ENCODE data around the gene METTL15.
"Not testable (repeated sequence)": the region's sequence is repeated elsewhere in the genome, so short reads cannot be mapped to it uniquely, and the experiment has no call there.

METTL15 gene

GRCh38 chr11:28110821-28111200 is 2.6 kb downstream of the METTL15 start:
- DNase-seq: no peak

GRCh38 chr11:28114116-28114515 is 5.9 kb downstream of the METTL15 start:
- DNase-seq: no peak

GRCh38 chr11:28114731-28115130 is 6.5 kb downstream of the METTL15 start:
- DNase-seq: no peak

GRCh38 chr11:28117712-28118111 is 9.5 kb downstream of the METTL15 start:
- no peak for DNase-seq

- no peak for DNase-seq
These were observed 15.0 kb downstream of the METTL15 start for GRCh38 chr11:28123151-28123581.

- no peak for DNase-seq
These were observed 24.4 kb downstream of the METTL15 start for GRCh38 chr11:28132548-28132947.

- no peak for DNase-seq
These were observed 25.0 kb downstream of the METTL15 start for GRCh38 chr11:28133146-28133545.

- not testable (repeated sequence) for DNase-seq
These were observed 28.0 kb downstream of the METTL15 start for GRCh38 chr11:28136157-28136556.

- no peak for DNase-seq
These were observed 29.2 kb downstream of the METTL15 start for GRCh38 chr11:28137366-28137765.

- no peak for DNase-seq
These were observed 29.6 kb downstream of the METTL15 start for GRCh38 chr11:28137832-28138231.

GRCh38 chr11:28139841-28140415 is 31.7 kb downstream of the METTL15 start:
- no peak for DNase-seq

GRCh38 chr11:28140689-28141455 is 32.7 kb downstream of the METTL15 start:
- no peak for DNase-seq

- no peak for DNase-seq
These were observed 34.5 kb downstream of the METTL15 start for GRCh38 chr11:28142724-28143123.

- no peak for DNase-seq
These were observed 36.6 kb downstream of the METTL15 start for GRCh38 chr11:28144808-28145207.

GRCh38 chr11:28146123-28146751 is 38.0 kb downstream of the METTL15 start:
- DNase-seq: no peak

- no peak for DNase-seq
These were observed 44.6 kb downstream of the METTL15 start for GRCh38 chr11:28152743-28153142.

GRCh38 chr11:28153586-28153985 is 45.4 kb downstream of the METTL15 start:
- DNase-seq: no peak

- DNase-seq: no peak
These were observed 60.5 kb downstream of the METTL15 start for GRCh38 chr11:28168718-28169117.

- no peak for DNase-seq
These were observed 61.6 kb downstream of the METTL15 start for GRCh38 chr11:28169816-28170215.

- no peak for DNase-seq
These were observed 62.6 kb downstream of the METTL15 start for GRCh38 chr11:28170759-28171158.

GRCh38 chr11:28176351-28176750 is 68.2 kb downstream of the METTL15 start:
- no peak for DNase-seq

- no peak for DNase-seq
These were observed 87.3 kb downstream of the METTL15 start for GRCh38 chr11:28195449-28195848.

- no peak for DNase-seq
These were observed 101.7 kb downstream of the METTL15 start for GRCh38 chr11:28209906-28210305.

GRCh38 chr11:28222063-28222462 is 113.9 kb downstream of the METTL15 start:
- DNase-seq: not testable (repeated sequence)
